Cardiac ventricle fibroblast (primary cell): ENCODE data around the gene WASF2. TPM values are rescaled to one million over a fixed set of nuclear protein-coding genes. Genes with fewer than 3 reads are reported as not detected.

Experiments used
- total RNA-seq: library from RNA; depleted of rRNA; stranded (reverse); fragments of >200 nt; gene quantifications from 2 replicates; pipeline ENCODE4 v1.2.3, GENCODE V29; 2015

The WASF2 gene, protein sequence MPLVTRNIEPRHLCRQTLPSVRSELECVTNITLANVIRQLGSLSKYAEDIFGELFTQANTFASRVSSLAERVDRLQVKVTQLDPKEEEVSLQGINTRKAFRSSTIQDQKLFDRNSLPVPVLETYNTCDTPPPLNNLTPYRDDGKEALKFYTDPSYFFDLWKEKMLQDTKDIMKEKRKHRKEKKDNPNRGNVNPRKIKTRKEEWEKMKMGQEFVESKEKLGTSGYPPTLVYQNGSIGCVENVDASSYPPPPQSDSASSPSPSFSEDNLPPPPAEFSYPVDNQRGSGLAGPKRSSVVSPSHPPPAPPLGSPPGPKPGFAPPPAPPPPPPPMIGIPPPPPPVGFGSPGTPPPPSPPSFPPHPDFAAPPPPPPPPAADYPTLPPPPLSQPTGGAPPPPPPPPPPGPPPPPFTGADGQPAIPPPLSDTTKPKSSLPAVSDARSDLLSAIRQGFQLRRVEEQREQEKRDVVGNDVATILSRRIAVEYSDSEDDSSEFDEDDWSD
- 41.3 and 44.5 TPM in 2 replicates for total RNA-seq

DNA sequence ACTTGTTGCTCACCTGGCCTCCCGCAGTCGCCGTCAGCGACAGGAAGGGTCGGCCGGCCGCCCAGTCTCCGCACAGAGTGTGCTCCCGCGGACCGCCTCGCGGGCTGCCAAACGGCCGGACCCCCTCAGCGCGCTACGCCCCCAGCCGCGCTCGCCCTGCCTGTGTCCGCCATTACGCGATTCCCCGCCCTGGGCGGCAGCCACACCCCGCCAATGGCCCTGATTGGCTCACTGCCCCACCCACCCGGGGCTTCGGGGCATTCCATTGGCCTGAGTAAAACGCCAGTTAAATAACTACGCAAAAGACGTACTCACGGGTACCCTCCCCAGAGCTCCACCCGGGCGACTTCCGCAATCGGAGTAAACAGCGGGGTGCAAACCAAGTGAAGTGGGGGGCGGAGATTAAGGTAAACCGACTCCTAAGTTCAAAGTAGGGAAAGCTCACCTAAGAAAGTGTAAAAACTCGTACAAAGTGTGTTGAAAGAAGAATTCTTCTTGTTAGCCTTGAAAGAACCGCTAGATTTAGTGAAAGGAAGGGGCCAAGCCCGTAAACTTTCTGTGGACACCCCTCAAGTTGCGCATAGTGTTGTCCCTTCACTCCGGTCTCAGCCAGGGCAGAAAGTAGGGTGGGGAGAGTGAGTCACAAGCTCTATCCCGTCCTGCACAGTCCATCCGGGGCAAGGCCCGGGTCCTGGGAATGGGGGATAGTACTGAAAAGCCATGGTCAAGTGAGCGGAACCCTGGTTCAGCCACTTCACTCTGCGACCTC, at the start of gene WASF2:
Gene WASF2, minus strand, starts transcription at position 195 of the 769 bp plus-strand sequence. CDS start 61,277 bp downstream, outside the sequence.

DNA sequence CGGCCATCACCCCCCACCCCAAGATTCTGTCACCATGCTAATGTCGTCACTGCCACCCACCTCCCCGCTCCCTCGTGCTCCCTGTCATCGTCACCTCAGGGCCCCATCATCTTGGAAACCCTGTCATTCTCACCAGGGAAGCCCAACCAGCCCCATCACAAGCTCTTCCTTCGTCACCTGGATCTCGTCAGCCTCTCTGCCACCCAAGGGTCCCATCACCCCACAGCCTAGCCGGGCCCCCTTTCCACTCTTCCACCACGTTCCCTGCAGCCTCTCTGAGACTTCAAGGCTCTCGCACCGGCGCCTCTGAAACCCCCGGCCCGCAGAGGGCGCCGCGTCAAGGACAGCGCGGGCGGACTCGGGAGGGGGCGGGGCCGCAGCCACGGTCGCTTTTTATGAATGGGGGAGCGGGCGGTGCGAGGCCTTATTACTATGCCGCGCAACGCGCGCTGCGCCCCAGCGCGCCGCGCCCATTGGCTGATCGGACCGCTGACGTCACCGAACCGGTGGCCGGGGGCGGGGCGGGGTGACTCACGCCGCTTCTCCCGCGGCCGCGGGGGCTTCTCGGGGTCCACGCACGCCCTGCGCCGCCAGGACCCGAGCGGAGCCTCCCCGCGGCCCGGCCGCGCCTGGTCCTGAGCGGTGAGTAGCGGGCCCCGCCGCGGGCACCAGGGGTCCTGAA, 97.7 kb downstream of the WASF2 start, which contains the start of gene GPR3:
Gene GPR3, plus strand, starts transcription at position 527 of the 682 bp plus-strand sequence. CDS start 1,177 bp downstream, outside the sequence.

DNA sequence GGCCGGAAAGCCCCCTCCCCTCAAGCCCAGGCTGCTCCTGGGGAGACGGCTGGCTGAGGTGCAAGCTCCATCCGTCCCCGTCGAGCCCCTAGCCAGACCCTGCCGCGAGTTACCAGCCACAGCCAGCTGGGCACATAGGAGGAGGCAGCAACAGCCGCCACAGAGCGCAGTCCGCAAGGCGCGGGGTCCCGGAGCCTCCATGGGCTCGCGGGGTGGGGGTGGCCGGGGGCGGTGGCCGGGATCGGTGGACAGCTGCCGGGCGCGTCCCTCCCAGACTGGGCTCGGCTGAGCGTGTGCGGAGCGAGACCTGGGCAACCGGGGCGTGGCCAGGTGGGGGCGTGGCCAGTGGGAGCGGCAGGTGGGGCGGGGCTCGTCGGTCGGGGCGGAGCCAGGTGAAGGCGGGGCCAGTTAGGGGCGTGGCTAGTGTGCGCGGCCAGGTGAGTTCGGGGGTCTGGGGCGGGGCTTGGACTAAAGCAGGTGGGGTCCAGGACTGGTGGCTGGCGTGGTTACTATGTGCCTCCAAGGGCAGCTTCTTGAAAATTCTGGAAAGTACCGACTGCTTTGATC, 106.8 kb downstream of the WASF2 start, which contains the start of gene CD164L2:
Gene CD164L2, minus strand, starts transcription at position 295 of the 567 bp plus-strand sequence. Its CDS starts 94 bp downstream, at position 201.

DNA sequence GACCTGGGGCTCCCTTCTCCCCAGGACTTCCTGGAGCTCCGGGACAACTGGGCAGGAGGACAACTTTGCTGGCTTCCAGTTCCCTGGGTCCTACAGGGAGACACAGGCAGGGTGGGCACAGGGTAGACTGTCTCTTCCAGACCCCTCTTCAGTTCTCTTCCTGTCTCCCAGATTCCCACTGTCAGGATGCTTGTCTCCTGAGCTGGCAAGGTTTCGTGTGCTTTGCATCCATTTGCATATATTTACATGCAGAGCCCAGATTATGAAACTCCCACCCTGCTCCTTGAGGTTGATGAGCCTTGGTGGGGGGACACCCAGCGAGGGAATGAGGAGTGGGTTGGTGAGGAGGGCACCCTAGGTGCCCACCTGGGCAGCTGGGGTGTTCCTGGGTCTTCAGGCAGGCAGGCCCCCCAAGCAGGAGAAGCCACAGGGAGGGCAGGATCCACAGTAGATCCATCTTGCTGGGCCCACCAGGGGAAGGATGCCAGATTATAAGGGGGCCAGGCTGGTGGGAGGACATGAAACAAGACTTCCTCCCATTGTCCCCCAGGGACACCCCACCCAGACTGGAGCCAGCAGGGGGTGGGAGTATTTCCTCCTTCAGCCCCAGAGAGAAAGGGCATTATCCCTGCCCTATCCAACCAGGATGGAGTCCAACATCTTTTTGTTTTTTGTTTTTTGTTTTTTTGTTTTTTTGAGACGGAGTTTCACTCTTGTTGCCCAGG, 115.4 kb downstream of the WASF2 start, which contains the start of gene FCN3:
Gene FCN3, minus strand, starts transcription at position 463 of the 725 bp plus-strand sequence. Its CDS starts 6 bp downstream, at position 457.

DNA sequence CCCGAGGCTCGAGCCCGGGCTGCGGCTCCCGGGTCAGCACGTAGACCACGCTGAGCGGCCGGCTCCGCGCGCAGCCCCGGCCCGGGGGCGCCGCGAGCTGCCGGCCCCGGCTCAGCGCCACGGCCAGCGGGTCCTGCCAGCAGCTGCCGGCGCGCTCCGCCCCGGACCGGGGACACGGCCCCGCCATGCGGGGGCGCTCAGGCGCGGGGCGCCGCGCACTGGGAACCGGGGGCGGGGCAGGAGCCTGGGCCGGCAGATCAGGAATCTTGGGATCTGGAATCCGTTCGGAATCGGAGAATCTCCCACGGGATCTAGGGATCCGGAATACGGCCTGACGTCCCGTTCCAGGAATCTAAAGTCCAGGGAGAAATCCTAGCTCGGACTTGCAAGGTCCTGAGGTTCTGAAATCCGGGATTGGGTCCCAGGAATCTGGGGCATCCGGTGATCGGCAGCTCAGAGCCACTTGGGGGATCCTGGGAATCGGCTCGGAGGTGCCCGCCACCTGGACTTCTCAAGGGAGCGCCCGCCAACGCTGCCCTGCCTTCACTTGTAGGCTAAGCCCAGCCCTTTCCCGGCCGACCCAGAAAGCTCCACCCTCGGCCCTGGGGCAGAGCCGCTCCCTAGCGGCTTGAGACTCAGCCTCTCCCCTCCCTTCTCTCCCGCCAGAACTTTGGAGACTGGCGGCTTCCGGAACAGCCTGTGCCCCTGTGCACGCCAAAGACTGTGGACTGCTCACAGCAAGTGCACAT, 123.4 kb downstream of the WASF2 start, which contains the start of gene MAP3K6:
Gene MAP3K6, minus strand, starts transcription at position 551 of the 749 bp plus-strand sequence. Its CDS starts 364 bp downstream, at position 187.

Other genes with a start within 250 kb of the WASF2 start
- 21.7 and 22.9 TPM in 2 replicates for gene TMEM222, start 168.0 kb downstream of the WASF2 start, total RNA-seq
- 1.2 TPM in 1 of 2 replicates, not detected in the other for gene SYTL1, start 148.1 kb downstream of the WASF2 start, total RNA-seq
- gene MAP3K6, start 123.2 kb downstream of the WASF2 start, total RNA-seq = 16.2 and 20.0 TPM in 2 replicates
- gene FCN3, start 115.3 kb downstream of the WASF2 start, total RNA-seq = 0.29 TPM in 1 of 2 replicates, not detected in the other
- gene CD164L2, start 106.8 kb downstream of the WASF2 start, total RNA-seq = not detected in 2 replicates
- gene GPR3, start 97.5 kb downstream of the WASF2 start, total RNA-seq = 0.06 and 0.34 TPM in 2 replicates
- gene AHDC1, start 114.0 kb upstream of the WASF2 start, total RNA-seq = 20.7 and 22.4 TPM in 2 replicates
- gene FGR, start 145.0 kb upstream of the WASF2 start, total RNA-seq = not detected in 2 replicates
- 49.9 and 52.5 TPM in 2 replicates for gene IFI6, start 182.0 kb upstream of the WASF2 start, total RNA-seq
- gene FAM76A, start 235.8 kb upstream of the WASF2 start, total RNA-seq = 5.2 and 11.8 TPM in 2 replicates